GM21529 (cell line): ENCODE measurements around the gene ZNF214.
A peak's percentile ranks its signal among the peaks of the same experiment; 100 is the strongest.
"Not testable (repeated sequence)": the region's sequence is repeated elsewhere in the genome, so short reads cannot be mapped to it uniquely, and the experiment has no call there.

Experiments used
- ATAC-seq: cut with Tn5 transposase; IDR thresholded peaks from one replicate; pipeline ENCODE4 v1.9.1; 2021; ENCODE audit not compliant: unreplicated experiment

ZNF214 gene

GRCh38 chr11:6991227-6991626 is 28.9 kb downstream of the ZNF214 start:
- no peak for ATAC-seq

DNA sequence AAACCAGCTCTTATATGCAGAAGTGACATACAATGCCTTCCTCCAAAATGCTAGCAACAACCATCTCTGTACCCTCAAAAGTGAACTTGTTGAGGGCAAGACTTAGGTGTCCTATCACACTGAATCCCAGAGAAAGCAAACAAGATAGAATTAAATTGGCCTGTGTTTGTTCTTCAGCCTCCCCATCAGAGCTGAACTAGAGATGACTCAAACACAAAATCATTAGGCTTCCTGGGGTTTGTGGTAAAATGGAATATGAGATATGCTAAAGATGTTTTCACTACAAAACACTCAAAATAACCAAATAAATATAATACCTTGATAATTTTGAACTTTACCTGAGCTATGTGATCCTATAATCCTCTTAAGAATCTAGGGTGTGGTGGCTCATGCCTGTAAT is 31.6 kb downstream of the ZNF214 start:
- no peak for ATAC-seq

DNA sequence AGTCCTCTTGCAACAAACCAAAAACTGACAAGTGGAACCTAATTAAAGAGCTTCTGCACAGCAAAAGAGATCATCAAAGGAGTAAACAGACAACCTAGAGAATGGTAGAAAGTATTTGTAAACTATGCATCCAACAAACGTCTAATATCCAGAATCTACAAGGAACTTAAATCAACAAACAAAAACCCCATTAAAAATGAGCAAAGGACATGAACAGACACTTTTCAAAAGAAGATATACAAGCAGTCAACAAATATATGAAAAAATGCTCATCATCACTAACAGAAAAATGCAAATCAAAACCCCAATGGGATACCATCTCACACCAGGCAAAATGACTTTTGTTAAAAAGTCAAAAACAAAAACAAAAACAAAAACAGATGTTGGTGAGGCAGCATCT is 33.7 kb downstream of the ZNF214 start:
- no peak for ATAC-seq

DNA sequence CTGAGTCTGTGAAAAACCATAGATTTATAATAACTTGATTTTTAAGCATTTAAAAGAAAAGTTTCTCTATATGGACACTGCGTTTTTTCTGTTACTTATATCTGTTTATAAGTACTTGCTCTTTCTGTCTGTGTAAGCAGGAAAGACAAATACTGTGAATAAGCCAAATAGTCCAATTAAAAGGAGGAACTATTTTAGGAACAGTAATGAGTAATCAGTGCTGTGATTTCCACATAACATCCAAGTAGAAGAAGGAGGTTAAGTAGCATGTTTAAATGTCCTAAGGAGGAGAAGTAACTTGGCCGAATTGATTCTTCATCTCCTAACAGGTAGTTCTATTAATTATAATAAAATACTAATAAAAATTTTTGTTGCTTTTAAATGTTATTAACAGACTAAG is 40.8 kb downstream of the ZNF214 start:
- no peak for ATAC-seq

DNA sequence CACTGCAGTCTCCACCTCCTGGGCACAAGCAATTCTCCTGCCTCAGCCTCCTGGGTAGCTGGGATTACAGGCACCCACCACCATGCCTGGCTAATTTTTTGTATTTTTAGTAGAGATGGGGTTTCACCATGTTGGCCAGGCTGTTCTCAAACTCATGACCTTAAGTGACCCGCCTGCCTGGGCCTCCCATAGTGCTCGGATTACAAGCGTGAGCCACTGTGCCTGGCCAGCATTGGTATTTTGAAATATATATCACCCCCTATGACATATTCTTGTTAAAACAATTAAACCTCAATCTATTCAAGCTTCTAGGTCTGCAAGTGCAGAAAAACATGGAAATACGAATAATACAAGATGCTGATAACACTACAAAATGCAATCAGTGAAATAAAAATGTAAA is 50.3 kb downstream of the ZNF214 start:
- ATAC-seq: not testable (repeated sequence)

DNA sequence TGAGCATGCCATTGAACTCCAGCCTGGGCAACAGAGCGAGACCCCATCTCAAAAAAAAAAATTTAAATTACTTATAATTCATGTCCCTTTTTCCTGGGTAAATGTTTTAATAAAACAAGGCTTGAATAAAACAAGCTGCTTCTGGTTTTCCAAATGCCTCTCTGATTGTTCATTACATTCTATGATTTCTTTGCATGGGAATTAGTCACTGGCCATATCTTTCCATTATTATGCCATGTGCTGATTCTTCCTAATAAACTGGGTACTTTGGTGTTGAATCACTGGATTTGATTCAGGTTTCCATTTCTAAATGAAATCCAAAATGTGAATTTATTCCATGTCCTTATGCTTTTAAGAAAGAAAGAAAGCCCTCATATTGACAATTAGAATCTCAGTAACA is 51.3 kb downstream of the ZNF214 start:
- ATAC-seq: no peak

- peak; percentile 95 for ATAC-seq
These were observed 57.5 kb downstream of the ZNF214 start for GRCh38 chr11:6962673-6963072.

DNA sequence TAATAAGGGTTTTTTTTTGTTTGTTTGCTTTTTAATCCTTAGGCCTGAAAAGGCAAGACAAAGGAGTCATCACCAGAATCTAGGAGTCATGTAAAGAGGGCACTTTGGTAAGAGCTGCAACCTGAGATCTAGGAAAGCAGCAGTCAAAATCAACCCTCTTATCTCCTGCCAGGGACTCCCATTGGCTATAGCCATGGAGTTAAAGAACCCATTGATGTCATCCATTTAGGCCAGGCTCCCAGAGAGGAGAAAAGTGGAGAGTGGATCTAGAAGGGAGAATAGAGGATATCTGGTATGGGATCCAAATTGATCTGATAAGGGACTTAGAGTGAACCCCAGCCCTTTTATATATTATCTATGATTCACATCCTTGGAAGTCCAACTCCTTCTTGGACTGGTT is 58.0 kb downstream of the ZNF214 start:
- no peak for ATAC-seq

DNA sequence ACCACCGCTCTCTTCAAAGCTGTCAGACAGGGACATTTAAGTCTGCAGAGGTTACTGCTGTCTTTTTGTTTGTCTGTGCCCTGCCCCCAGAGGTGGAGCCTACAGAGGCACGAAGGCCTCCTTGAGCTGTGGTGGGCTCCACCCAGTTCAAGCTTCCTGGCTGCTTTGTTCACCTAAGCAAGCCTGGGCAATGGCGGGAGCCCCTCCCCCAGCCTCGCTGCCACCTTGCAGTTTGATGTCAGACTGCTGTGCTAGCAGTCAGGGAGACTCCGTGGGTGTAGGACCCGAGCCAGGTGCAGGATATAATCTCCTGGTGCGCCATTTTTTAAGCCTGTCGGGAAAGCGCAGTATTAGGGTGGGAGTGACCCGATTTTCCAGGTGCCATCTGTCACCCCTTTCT is 65.9 kb downstream of the ZNF214 start:
- not testable (repeated sequence) for ATAC-seq
